ENCODE measurements around the gene NFIL3. TPM values are rescaled to one million over a fixed set of nuclear protein-coding genes. Genes with fewer than 3 reads are reported as not detected.

NFIL3 gene
- total and polyA plus RNA-seq, 2 of the 8 experiments (the other 6 are each of a cell fraction or from before 2014, with no cell fraction given): 3.4 to 13.5 TPM

- no peaks in the 10 kb centered on the region for H3K9me3 ChIP-seq (ENCODE audit: insufficient read depth in 2 of 2, low read depth in 1 of 2, low read length in 1 of 2)
- peak in 1 of 2 experiments; percentile 72 for DNase-seq (ENCODE audit: low read depth in 1 of 2, low spot score in 2 of 2)
- no peak for TF ChIP-seq TAF7 (optimal IDR thresholded peaks at IDR 0.05; ENCODE audit: borderline replicate concordance, low read depth, low read length)
- no peak for TF ChIP-seq POLR2AphosphoS5 (IDR thresholded peaks at IDR 0.05; ENCODE audit: low read depth, low read length)
- no peak for TF ChIP-seq SP4 (IDR thresholded peaks at IDR 0.05; ENCODE audit: low read length)
- peak; percentile 23 for TF ChIP-seq CREB1 (IDR thresholded peaks at IDR 0.05)
- no peak for TF ChIP-seq SIRT6 (IDR thresholded peaks at IDR 0.05; ENCODE audit: low read length)
- peak; percentile 10; the same call in 1 of the 2 replicates for TF ChIP-seq MAX (IDR thresholded peaks at IDR 0.05)
- TF ChIP-seq ATF2 (IDR thresholded peaks at IDR 0.05; ENCODE audit: low read length): peak; percentile 65; the same call in 1 of the 2 replicates
- TF ChIP-seq ATF3 (IDR thresholded peaks at IDR 0.05; ENCODE audit: insufficient read depth, low read depth, low read length): no peak
Observed at GRCh38 chr9:91422758-91423711, 597 bp downstream of the NFIL3 start.

More at GRCh38 chr9:91422758-91423711, 597 bp downstream of the NFIL3 start:
- peaks cover 14 to 18% of the 10 kb centered on the region in 2 experiments for H4K20me1 ChIP-seq (replicated peaks in 1 of 2; ENCODE audit: control insufficient read depth in 1 of 2, insufficient read depth in 2 of 2, low read length in 2 of 2)
- H3K79me1 ChIP-seq (ENCODE audit: low read depth, low read length): peaks cover 5% of the 10 kb centered on the region; the same call in 1 of the 2 replicates
- no peak for FAIRE-seq
- no peak overlapping the region for H2BK20ac ChIP-seq (ENCODE audit: low read length)
- H3K9ac ChIP-seq (replicated peaks in 1 of 4; ENCODE audit: extremely low read depth in 1 of 4, low read depth in 3 of 4, low read length in 3 of 4): peak overlapping the region; percentile 14 to 81 (median 49); a peak in 3 of 7 replicates
- H2AFZ ChIP-seq (ENCODE audit: low read length): 0 out of 2 replicates have a peak overlapping the region, but pooled peaks have one; percentile 46
- H3K27me3 ChIP-seq (replicated peaks in 1 of 4; ENCODE audit: control insufficient read depth in 3 of 4, extremely low read depth in 1 of 4, insufficient read depth in 3 of 4, low read length in 3 of 4): peaks cover 2 to 45% (median 30%) of the 10 kb centered on the region in 4 experiments
- H4K8ac ChIP-seq (ENCODE audit: extremely low read depth, insufficient read depth, low read length): no peak overlapping the region
- peak overlapping the region; percentile 86 to 91 for H3K4me2 ChIP-seq (ENCODE audit: insufficient read depth in 1 of 2, low read depth in 2 of 2, low read length in 2 of 2)
- H3K4ac ChIP-seq (replicated peaks; ENCODE audit: insufficient read length, low read depth, low read length): no peak overlapping the region
- peaks cover 0 to 39% of the 10 kb centered on the region in 2 experiments; a peak in 3 of 4 replicates for H3K79me2 ChIP-seq (ENCODE audit: control insufficient read depth in 1 of 2, insufficient read depth in 2 of 2, low read length in 2 of 2)
- no peak overlapping the region for H2BK15ac ChIP-seq (ENCODE audit: low read length)
- H3K36me3 ChIP-seq (ENCODE audit: control insufficient read depth in 2 of 4, insufficient read depth in 4 of 4, low read length in 3 of 4): no peaks in the 10 kb centered on the region
- H2BK12ac ChIP-seq (ENCODE audit: low read depth, low read length): no peak overlapping the region
- no peak overlapping the region for H3K14ac ChIP-seq (ENCODE audit: insufficient read length)
- WGBS, 2 experiments (ENCODE audit: extremely low coverage in 1 of 2, insufficient coverage in 1 of 2, insufficient read length in 1 of 2, insufficient replicate concordance in 2 of 2, low coverage in 1 of 2, low lambda C conversion rate in 2 of 2, missing lambda C conversion rate in 1 of 2): 4% methylated on average over 58 of the region's 76 CpGs; no CpG with 5 or more reads in 1 of the 2 experiments
- no peak overlapping the region for H2BK120ac ChIP-seq (replicated peaks; ENCODE audit: low read depth, low read length)
- no peak overlapping the region for H4K91ac ChIP-seq (replicated peaks; ENCODE audit: insufficient read length, low read length)
- no peak overlapping the region for H3K18ac ChIP-seq (ENCODE audit: extremely low read depth, low read length)
- H4K5ac ChIP-seq (ENCODE audit: insufficient read length, low read depth, low read length): no peak overlapping the region
- H3K56ac ChIP-seq (replicated peaks; ENCODE audit: insufficient read length, low read depth, low read length): no peak overlapping the region
- H3K23ac ChIP-seq (ENCODE audit: insufficient read length): no peak overlapping the region
- 0 out of 2 replicates have a peak overlapping the region, but pooled peaks have one; percentile 33 for H3K27ac ChIP-seq (ENCODE audit: low read depth, low read length)
- ChIA-PET POLR2A (ENCODE audit: partially characterized antibody) (interaction anchor here (1.1 to 1.7 kb wide), 4 partner anchors 13 to 527 kb away, joined by 3 to 6 read pairs (median 3); no protein-coding TSS in a partner anchor), CTCF (ENCODE audit: partially characterized antibody) (interaction anchor here (0.8 to 4.2 kb wide), 3 partner anchors 134 to 508 kb away, joined by 3 to 45 read pairs (median 4); no protein-coding TSS in a partner anchor)
- H3K23me2 ChIP-seq (ENCODE audit: low read depth, low read length): peaks cover 13% of the 10 kb centered on the region
- no peak overlapping the region for H2AK5ac ChIP-seq (ENCODE audit: low read depth, low read length)
- no peak overlapping the region for H2BK5ac ChIP-seq (ENCODE audit: low read depth, low read length)
- H3K4me3 ChIP-seq (ENCODE audit: extremely low read depth in 1 of 4, insufficient read depth in 2 of 4, low read depth in 3 of 4, low read length in 4 of 4): peak overlapping the region; percentile 58 to 97 (median 82)
- peaks cover 2 to 9% (median 4%) of the 10 kb centered on the region in 4 experiments; a peak in 4 of 7 replicates for H3K4me1 ChIP-seq (replicated peaks in 1 of 4; ENCODE audit: control insufficient read depth in 3 of 4, insufficient read depth in 4 of 4, low read length in 3 of 4)

All from H1 (cell line).